GM10847 (cell line): ENCODE data around the gene RPA1.

Source experiments
- POLR2A ChIP-seq: IDR thresholded peaks from 2 replicates; pipeline ENCODE4 v1.6.1; 2011; ENCODE audit not compliant: insufficient read length; ENCODE audit errors: extremely low read depth

The RPA1 gene

GRCh38 chr17:1865252-1866037 lies 35.6 kb downstream of the RPA1 start:
- no peak for TF ChIP-seq POLR2A

GRCh38 chr17:1867307-1867706 lies 37.5 kb downstream of the RPA1 start:
- TF ChIP-seq POLR2A, result no peak

- TF ChIP-seq POLR2A, result no peak
These were observed 38.3 kb downstream of the RPA1 start for GRCh38 chr17:1868090-1868489.

GRCh38 chr17:1870592-1870991 lies 40.8 kb downstream of the RPA1 start:
- TF ChIP-seq POLR2A, result no peak

- no peak for TF ChIP-seq POLR2A
These were observed 42.0 kb downstream of the RPA1 start for GRCh38 chr17:1871756-1872155.

GRCh38 chr17:1872254-1872653 lies 42.4 kb downstream of the RPA1 start:
- TF ChIP-seq POLR2A, result no peak

GRCh38 chr17:1872976-1873375 lies 43.2 kb downstream of the RPA1 start:
- TF ChIP-seq POLR2A, result no peak

- TF ChIP-seq POLR2A, result no peak
These were observed 43.6 kb downstream of the RPA1 start for GRCh38 chr17:1873418-1873817.

- TF ChIP-seq POLR2A, result no peak
These were observed 45.8 kb downstream of the RPA1 start for GRCh38 chr17:1875597-1875996.

GRCh38 chr17:1878419-1879121 lies 48.8 kb downstream of the RPA1 start:
- no peak for TF ChIP-seq POLR2A

- no peak for TF ChIP-seq POLR2A
These were observed 51.2 kb downstream of the RPA1 start for GRCh38 chr17:1880851-1881630.

- TF ChIP-seq POLR2A, result no peak
These were observed 53.0 kb downstream of the RPA1 start for GRCh38 chr17:1882836-1883235.

- no peak for TF ChIP-seq POLR2A
These were observed 53.7 kb downstream of the RPA1 start for GRCh38 chr17:1883536-1883935.

- TF ChIP-seq POLR2A, result no peak
These were observed 58.9 kb downstream of the RPA1 start for GRCh38 chr17:1888741-1889140.

- no peak for TF ChIP-seq POLR2A
These were observed 61.1 kb downstream of the RPA1 start for GRCh38 chr17:1890758-1891450.

GRCh38 chr17:1894753-1895339 lies 65.0 kb downstream of the RPA1 start:
- no peak for TF ChIP-seq POLR2A
